Mucosa of descending colon (tissue), 3 donors: ENCODE measurements around the gene PACSIN1. TPM values are rescaled to one million over a fixed set of nuclear protein-coding genes. Genes with fewer than 3 reads are reported as not detected.

Experiments
- ATAC-seq: fragments of 200-7000 bp; cut with Tn5 transposase; one replicate; pipeline ENCODE4 v1.9.1; 2020; ENCODE audit warnings: mild to moderate bottlenecking, moderate library complexity
- DNase-seq, 3 donors: peaks; one replicate each; pipeline ENCODE4 v3.0.0-alpha.2; 2020
- H3K36me3 ChIP-seq: fragments of 200-600 bp; one replicate; pipeline ENCODE4 v1.8.0; 2021; ENCODE audit warnings: low read depth, mild to moderate bottlenecking
- H3K4me1 ChIP-seq: fragments of 200-600 bp; one replicate; pipeline ENCODE4 v1.8.0; 2021; ENCODE audit warnings: low read depth, mild to moderate bottlenecking
- H3K4me3 ChIP-seq: fragments of 200-600 bp; one replicate; pipeline ENCODE4 v1.8.0; 2021; ENCODE audit warnings: mild to moderate bottlenecking
- H3K9me3 ChIP-seq: fragments of 200-600 bp; one replicate; pipeline ENCODE4 v1.8.0; 2021; ENCODE audit warnings: mild to moderate bottlenecking
- CTCF ChIP-seq: fragments of 200-600 bp; IDR thresholded peaks from one replicate; pipeline ENCODE4 v1.8.0; 2022; ENCODE audit warnings: antibody characterized with exemption, mild to moderate bottlenecking
- intact Hi-C, 2 donors: fragments of 100-400 bp; cut with DNase I in 1 of 2; cut with micrococcal nuclease in 1 of 2; formaldehyde crosslinking; loops; one replicate each; pipeline versions ENCODE4 v1.11.0 to v1.11.1; 2022; cut with DNase I, micrococcal nuclease
- total RNA-seq, 3 donors: library from RNA; stranded (reverse); fragmentation: NEBNext Ultra II Directional in 2 of 3; extraction: Animal tissue kit (Norgen Biotek cat#: 25700) in 2 of 3; gene quantifications; one replicate each; pipeline versions ENCODE4 v1.2.1 to v1.2.4, GENCODE V29; 2021 to 2023
- donor health status: DM: no; HTN: no; CAD: no; lungs with moderate emphysema.
- donor health status: DM: no; HTN: no; CAD: no.
- donor health status: DM: no; HTN: yes; CAD: no.

Gene PACSIN1
- total RNA-seq, 3 donors from 2014 or later: 0.41 to 1.9 (median 0.67) TPM

GRCh38 chr6:34534656-34535055, 68.8 kb downstream of the PACSIN1 start:
- Histone ChIP-seq H3K4me3 (no peak overlapping the region), H3K4me1 (peaks cover 24% of the 10 kb centered on the region), H3K9me3 (no peaks in the 10 kb centered on the region), H3K36me3 (no peaks in the 10 kb centered on the region)
- ATAC-seq (no peak), DNase-seq (peak in 1 of 3 donors; percentile 45)
- no peak for TF ChIP-seq CTCF
- intact Hi-C loops: no loop called here

GRCh38 chr6:34535199-34535598, 69.3 kb downstream of the PACSIN1 start:
- DNase-seq (no peak), ATAC-seq (no peak)
- Histone ChIP-seq H3K9me3 (no peaks in the 10 kb centered on the region), H3K4me3 (no peak overlapping the region), H3K36me3 (no peaks in the 10 kb centered on the region), H3K4me1 (peaks cover 20% of the 10 kb centered on the region)
- intact Hi-C loops: no loop called here
- no peak for TF ChIP-seq CTCF

GRCh38 chr6:34535646-34536045, 69.8 kb downstream of the PACSIN1 start:
- H3K36me3 ChIP-seq: no peaks in the 10 kb centered on the region
- no peak for ATAC-seq
- no peak for TF ChIP-seq CTCF
- H3K4me3 ChIP-seq: no peak overlapping the region
- H3K9me3 ChIP-seq: no peaks in the 10 kb centered on the region
- H3K4me1 ChIP-seq: peaks cover 20% of the 10 kb centered on the region
- intact Hi-C loops: no loop called here
- DNase-seq: no peak

GRCh38 chr6:34536251-34536958, 70.5 kb downstream of the PACSIN1 start:
- H3K4me1 ChIP-seq: peaks cover 20% of the 10 kb centered on the region
- no peak overlapping the region for H3K4me3 ChIP-seq
- H3K9me3 ChIP-seq: no peaks in the 10 kb centered on the region
- intact Hi-C loops: no loop called here
- TF ChIP-seq CTCF: no peak
- H3K36me3 ChIP-seq: no peaks in the 10 kb centered on the region
- ATAC-seq (peak; percentile 83), DNase-seq (peak; percentile 69 to 81 (median 78))

GRCh38 chr6:34536959-34537848, 71.3 kb downstream of the PACSIN1 start:
- DNase-seq (no peak), ATAC-seq (no peak)
- Histone ChIP-seq H3K36me3 (no peaks in the 10 kb centered on the region), H3K9me3 (no peaks in the 10 kb centered on the region), H3K4me1 (peaks cover 20% of the 10 kb centered on the region), H3K4me3 (no peak overlapping the region)
- intact Hi-C loops: no loop called here
- no peak for TF ChIP-seq CTCF
